H1 (cell line): ENCODE results near the gene TMEM255A. TPM values are rescaled to one million over a fixed set of nuclear protein-coding genes. Genes with fewer than 3 reads are reported as not detected.

ENCODE experiments used
- CTCF ChIA-PET: fragments of 300-600 bp; sonication (Branson Sonifier 250); formaldehyde crosslinking; loops from one replicate; lab custom pipeline; 2021; ENCODE audit not compliant: partially characterized antibody; lab: Charles Lee
- POLR2A ChIA-PET: fragments of 300-600 bp; sonication (Branson Sonifier 250); formaldehyde crosslinking; loops from one replicate; lab custom pipeline; 2021; ENCODE audit warnings: inconsistent platforms; ENCODE audit not compliant: partially characterized antibody; lab: Charles Lee
- DNase-seq, 2 experiments: peaks; one replicate each; pipeline versions ENCODE4 v3.0.0 to v3.0.0-alpha.2; 2010 to 2022; ENCODE audit warnings: low spot score in 2 of 2, low read depth in 1 of 2, mixed read lengths in 1 of 2
- FAIRE-seq: peaks from 2 replicates; lab custom pipeline; 2011; peaks lifted over from hg19 to GRCh38; lab: Jason Lieb, UNC
- H2AFZ ChIP-seq: 2 replicates; pipeline ENCODE4 v1.8.1; 2012; ENCODE audit warnings: low read length, inconsistent platforms
- H2AK5ac ChIP-seq: 2 replicates; pipeline ENCODE4 v1.6.1; 2013; ENCODE audit warnings: low read depth, low read length
- H2BK120ac ChIP-seq: replicated peaks from 2 replicates; pipeline ENCODE3; 2013; ENCODE audit warnings: low read depth, low read length, inconsistent platforms
- H2BK12ac ChIP-seq: 2 replicates; pipeline ENCODE4 v1.6.1; 2013; ENCODE audit warnings: low read depth, low read length
- H2BK15ac ChIP-seq: 2 replicates; pipeline ENCODE4 v1.6.1; 2013; ENCODE audit warnings: low read length
- H2BK20ac ChIP-seq: 2 replicates; pipeline ENCODE4 v1.6.1; 2013; ENCODE audit warnings: low read length
- H2BK5ac ChIP-seq: 2 replicates; pipeline ENCODE4 v1.6.1; 2013; ENCODE audit warnings: low read depth, low read length
- H3K14ac ChIP-seq: 2 replicates; pipeline ENCODE4 v1.6.1; 2013; ENCODE audit warnings: inconsistent platforms; ENCODE audit not compliant: insufficient read length
- H3K18ac ChIP-seq: 2 replicates; pipeline ENCODE4 v1.6.1; 2013; ENCODE audit warnings: low read length; ENCODE audit errors: extremely low read depth
- H3K23ac ChIP-seq: 2 replicates; pipeline ENCODE4 v1.6.1; 2013; ENCODE audit warnings: inconsistent platforms; ENCODE audit not compliant: insufficient read length
- H3K23me2 ChIP-seq: 2 replicates; pipeline ENCODE4 v1.6.1; 2013; ENCODE audit warnings: low read depth, low read length
- H3K27ac ChIP-seq: 2 replicates; pipeline ENCODE4 v1.6.1; 2011; ENCODE audit warnings: low read depth, low read length, inconsistent platforms
- H3K27me3 ChIP-seq, 4 experiments: replicated peaks in 1 of 4; 1 replicate in 1 of 4; 2 replicates in 3 of 4; pipeline versions ENCODE4 v1.6.1 to v1.8.1; 2011 to 2013; ENCODE audit warnings: low read length in 3 of 4, mild to moderate bottlenecking in 3 of 4, inconsistent platforms in 2 of 4, mixed read lengths in 2 of 4, moderate library complexity in 1 of 4; ENCODE audit not compliant: control insufficient read depth in 3 of 4, insufficient read depth in 3 of 4; ENCODE audit errors: extremely low read depth in 1 of 4
- H3K36me3 ChIP-seq, 4 experiments: 2 replicates each; pipeline versions ENCODE4 v1.6.1 to v1.8.1; 2011 to 2013; ENCODE audit warnings: mild to moderate bottlenecking in 4 of 4, low read length in 3 of 4, moderate library complexity in 2 of 4, control low read depth in 1 of 4, inconsistent platforms in 1 of 4; ENCODE audit not compliant: insufficient read depth in 4 of 4, control insufficient read depth in 2 of 4
- H3K4ac ChIP-seq: replicated peaks from 2 replicates; pipeline ENCODE3; 2013; ENCODE audit warnings: low read length, low read depth, mixed read lengths, inconsistent platforms; ENCODE audit not compliant: insufficient read length
- H3K4me1 ChIP-seq, 4 experiments: replicated peaks in 1 of 4; 1 replicate in 1 of 4; 2 replicates in 3 of 4; pipeline versions ENCODE4 v1.6.1 to v1.8.1; 2011 to 2013; ENCODE audit warnings: low read length in 3 of 4, inconsistent platforms in 2 of 4, mixed read lengths in 1 of 4; ENCODE audit not compliant: insufficient read depth in 4 of 4, control insufficient read depth in 3 of 4
- H3K4me2 ChIP-seq, 2 experiments: 2 replicates each; pipeline versions ENCODE4 v1.6.1 to v1.8.1; 2011 to 2013; ENCODE audit warnings: low read depth in 2 of 2, low read length in 2 of 2, control low read depth in 1 of 2, inconsistent platforms in 1 of 2, mild to moderate bottlenecking in 1 of 2; ENCODE audit not compliant: insufficient read depth in 1 of 2
- H3K4me3 ChIP-seq, 4 experiments: fragments of 200-600, 300-600 bp in 1 of 4; sonication (generic), shearing (Covaris generic), sonication (Bioruptor Twin) in 1 of 4; 2 replicates each; pipeline versions ENCODE4 v1.5.1 to v1.8.1; 2011 to 2016; ENCODE audit warnings: low read length in 4 of 4, low read depth in 3 of 4, control low read depth in 2 of 4, inconsistent platforms in 2 of 4, mild to moderate bottlenecking in 2 of 4, mixed read lengths in 1 of 4, moderate library complexity in 1 of 4; ENCODE audit not compliant: insufficient read depth in 2 of 4; ENCODE audit errors: extremely low read depth in 1 of 4
- H3K56ac ChIP-seq: replicated peaks from 2 replicates; pipeline ENCODE3; 2013; ENCODE audit warnings: low read depth, mild to moderate bottlenecking, mixed read lengths, low read length, inconsistent platforms; ENCODE audit not compliant: insufficient read length
- H3K79me1 ChIP-seq: 2 replicates; pipeline ENCODE4 v1.6.1; 2013; ENCODE audit warnings: low read depth, low read length, control low read depth
- H3K79me2 ChIP-seq, 2 experiments: 2 replicates each; pipeline versions ENCODE4 v1.6.1 to v1.8.1; 2012 to 2013; ENCODE audit warnings: low read length in 2 of 2, mild to moderate bottlenecking in 2 of 2, inconsistent platforms in 1 of 2; ENCODE audit not compliant: insufficient read depth in 2 of 2, control insufficient read depth in 1 of 2
- H3K9ac ChIP-seq, 4 experiments: replicated peaks in 1 of 4; 1 replicate in 1 of 4; 2 replicates in 3 of 4; pipeline versions ENCODE4 v1.6.1 to v1.8.1; 2011 to 2013; ENCODE audit warnings: low read depth in 3 of 4, low read length in 3 of 4, control low read depth in 2 of 4, mild to moderate bottlenecking in 2 of 4, moderate library complexity in 2 of 4, inconsistent platforms in 1 of 4; ENCODE audit errors: extremely low read depth in 1 of 4
- H3K9me3 ChIP-seq, 2 experiments: 2 replicates each; pipeline versions ENCODE4 v1.6.1 to v1.8.1; 2012 to 2013; ENCODE audit warnings: mild to moderate bottlenecking in 2 of 2, moderate library complexity in 2 of 2, control low read depth in 1 of 2, inconsistent platforms in 1 of 2, low read depth in 1 of 2, low read length in 1 of 2, mixed read lengths in 1 of 2; ENCODE audit not compliant: insufficient read depth in 2 of 2
- H4K20me1 ChIP-seq, 2 experiments: replicated peaks in 1 of 2; 2 replicates each; pipeline versions ENCODE3 to v1.8.1; 2011 to 2013; ENCODE audit warnings: inconsistent platforms in 2 of 2, low read length in 2 of 2, mild to moderate bottlenecking in 1 of 2; ENCODE audit not compliant: insufficient read depth in 2 of 2, control insufficient read depth in 1 of 2
- H4K5ac ChIP-seq: 2 replicates; pipeline ENCODE4 v1.6.1; 2013; ENCODE audit warnings: low read length, low read depth, mixed read lengths, inconsistent platforms; ENCODE audit not compliant: insufficient read length
- H4K8ac ChIP-seq: 2 replicates; pipeline ENCODE4 v1.8.0; 2013; ENCODE audit warnings: mild to moderate bottlenecking, moderate library complexity, low read length, inconsistent platforms; ENCODE audit not compliant: insufficient read depth; ENCODE audit errors: extremely low read depth
- H4K91ac ChIP-seq: replicated peaks from 2 replicates; pipeline ENCODE3; 2013; ENCODE audit warnings: low read length, mixed read lengths, inconsistent platforms; ENCODE audit not compliant: insufficient read length
- ATF2 ChIP-seq: IDR thresholded peaks from 2 replicates; pipeline ENCODE4 v1.6.1; 2012; ENCODE audit warnings: low read length, inconsistent platforms
- BACH1 ChIP-seq: IDR thresholded peaks from 2 replicates; pipeline ENCODE4 v1.6.1; 2012; ENCODE audit warnings: low read length, improper control_type of control experiment
- HDAC6 ChIP-seq: IDR thresholded peaks from one replicate; pipeline ENCODE4 v1.7.1; 2012; ENCODE audit warnings: low read depth, mild to moderate bottlenecking, inconsistent platforms, low read length, moderate library complexity
- SAP30 ChIP-seq: fragments of 300-600 bp; sonication (generic); IDR thresholded peaks from 2 replicates; pipeline ENCODE4 v1.7.1; 2012; ENCODE audit warnings: low read length, moderate library complexity, mild to moderate bottlenecking, inconsistent platforms; ENCODE audit not compliant: insufficient read depth, insufficient replicate concordance
- SP1 ChIP-seq: IDR thresholded peaks from 2 replicates; pipeline ENCODE4 v1.6.1; 2011; ENCODE audit warnings: low read depth, low read length
- SP4 ChIP-seq: IDR thresholded peaks from 2 replicates; pipeline ENCODE4 v1.6.1; 2012; ENCODE audit warnings: low read length, inconsistent platforms
- SUZ12 ChIP-seq: fragments of 200-600 bp; sonication (generic); IDR thresholded peaks from 2 replicates; pipeline ENCODE4 v1.6.1; 2012; ENCODE audit warnings: mild to moderate bottlenecking, inconsistent platforms, low read length, moderate library complexity, mixed read lengths
- TCF12 ChIP-seq: IDR thresholded peaks from 2 replicates; pipeline ENCODE4 v1.6.1; 2011; ENCODE audit warnings: low read depth, mild to moderate bottlenecking, low read length
- TEAD4 ChIP-seq: IDR thresholded peaks from 2 replicates; pipeline ENCODE4 v1.6.1; 2012; ENCODE audit warnings: low read depth, low read length, inconsistent platforms, mixed read lengths
- ZNF274 ChIP-seq: IDR thresholded peaks from 2 replicates; pipeline ENCODE4 v1.7.0; 2012; ENCODE audit warnings: low read length, borderline replicate concordance; ENCODE audit errors: extremely low read depth
- WGBS, 2 experiments: shearing (Covaris generic) in 1 of 2; methylation state at CpG; one replicate each; pipeline versions ENCODE4 v1.1.6 to v1.1.7; 2013 to 2015; ENCODE audit warnings: low lambda C conversion rate in 2 of 2, mixed read lengths in 2 of 2, inconsistent platforms in 1 of 2, low coverage in 1 of 2, missing lambda C conversion rate in 1 of 2; ENCODE audit not compliant: insufficient replicate concordance in 2 of 2, insufficient coverage in 1 of 2, insufficient read length in 1 of 2; ENCODE audit errors: extremely low coverage in 1 of 2, missing lambda C conversion rate in 1 of 2; 5-methylcytosine and 5-hydroxymethylcytosine counted together
- polyA plus RNA-seq, 7 experiments: library from polyadenylated mRNA; depleted of rRNA in 3 of 7; stranded (reverse) in 5 of 7; unstranded in 2 of 7; fragments of >200 nt in 5 of 7; fragments of 200-250 nt in 2 of 7; gene quantifications; 1 replicate in 5 of 7; 2 replicates in 1 of 7; 4 replicates in 1 of 7; pipeline versions ENCODE4 v1.2.1 to v1.2.3, GENCODE V29; 2011 to 2013; ENCODE audit warnings: missing spikeins in 2 of 7, mixed read lengths in 2 of 7
- total RNA-seq: library from RNA; stranded (reverse); fragmentation: NEBNext Ultra II Directional; extraction: Animal tissue kit (Norgen Biotek cat#: 25700); gene quantifications from 2 replicates; pipeline ENCODE4 v1.2.1, GENCODE V29; 2021

Gene TMEM255A
- total and polyA plus RNA-seq, 2 of the 8 experiments (the other 6 are each of a cell fraction or from before 2014, with no cell fraction given): 0.73 to 2.3 TPM

- FAIRE-seq: no peak
- H3K9me3 ChIP-seq: no peaks in the 10 kb centered on the region
- no peak overlapping the region for H2BK15ac ChIP-seq
- CTCF ChIA-PET: interaction anchor here (1.2 kb wide), 2 partner anchors 131 to 171 kb away, joined by 3 to 4 read pairs; no protein-coding TSS in a partner anchor
- no peak overlapping the region for H4K91ac ChIP-seq
- no peak overlapping the region for H2BK12ac ChIP-seq
- no peak overlapping the region for H3K23ac ChIP-seq
- POLR2A ChIA-PET: no interaction called here
- H4K20me1 ChIP-seq: no peaks in the 10 kb centered on the region
- H2AK5ac ChIP-seq: no peak overlapping the region
- H3K18ac ChIP-seq: no peak overlapping the region
- H3K79me2 ChIP-seq: no peaks in the 10 kb centered on the region
- 71% methylated on average over 4 of the region's 4 CpGs; no CpG with 5 or more reads in 1 of the 2 experiments for WGBS, 2 experiments
- peaks cover 4 to 18% (median 16%) of the 10 kb centered on the region in 4 experiments for H3K27me3 ChIP-seq
- H3K79me1 ChIP-seq: no peaks in the 10 kb centered on the region
- no peaks in the 10 kb centered on the region for H3K4me1 ChIP-seq
- no peak overlapping the region for H4K8ac ChIP-seq
- no peak overlapping the region for H3K27ac ChIP-seq
- H3K14ac ChIP-seq: no peak overlapping the region
- H2AFZ ChIP-seq: no peak overlapping the region
- H2BK5ac ChIP-seq: no peak overlapping the region
- H2BK20ac ChIP-seq: no peak overlapping the region
- H3K36me3 ChIP-seq: no peaks in the 10 kb centered on the region
- peaks cover 6% of the 10 kb centered on the region; the same call in 1 of the 2 replicates for H3K23me2 ChIP-seq
- H3K9ac ChIP-seq: no peak overlapping the region
- H3K4me3 ChIP-seq: no peak overlapping the region
- TF ChIP-seq BACH1 (no peak), SP4 (no peak), SUZ12 (no peak), TCF12 (no peak), SAP30 (no peak), ATF2 (no peak), HDAC6 (no peak), SP1 (no peak), TEAD4 (no peak), ZNF274 (no peak)
- TF ChIP-seq, all 59 proteins: peak for 0
- DNase-seq: no peak
- Histone ChIP-seq H3K4ac (no peak overlapping the region), H3K4me2 (no peak overlapping the region), H3K56ac (no peak overlapping the region), H2BK120ac (no peak overlapping the region), H4K5ac (no peak overlapping the region)
Measured at GRCh38 chrX:120315776-120316175, 4.5 kb upstream of the TMEM255A start.
